Iris pigment epithelial cell (primary cell): ENCODE measurements around the gene SEMA6A.

Experiments used
- DNase-seq: peaks from one replicate; pipeline ENCODE4 v3.0.0-alpha.2; 2011; ENCODE audit warnings: low read depth

Gene SEMA6A

DNA sequence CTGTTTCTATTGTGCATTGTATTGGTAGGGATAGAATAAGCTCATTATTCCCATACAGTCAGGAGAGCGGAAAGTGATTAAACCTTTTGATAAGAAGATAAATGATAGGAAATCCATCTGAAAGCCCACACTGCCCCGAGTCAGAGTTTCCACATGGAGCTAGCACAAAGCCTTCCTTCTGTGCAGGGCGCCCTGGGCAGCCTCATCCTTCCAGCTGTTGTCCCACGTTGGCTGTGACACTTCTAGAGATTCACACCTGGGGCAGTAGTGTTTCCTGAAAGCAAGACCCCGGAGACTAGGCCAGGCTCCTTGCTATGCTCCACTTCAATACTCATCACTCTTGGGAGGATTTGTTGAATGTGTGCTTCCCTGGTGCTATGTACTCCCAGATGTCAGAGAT lies 172.4 kb downstream of the SEMA6A start:
- no peak for DNase-seq

DNA sequence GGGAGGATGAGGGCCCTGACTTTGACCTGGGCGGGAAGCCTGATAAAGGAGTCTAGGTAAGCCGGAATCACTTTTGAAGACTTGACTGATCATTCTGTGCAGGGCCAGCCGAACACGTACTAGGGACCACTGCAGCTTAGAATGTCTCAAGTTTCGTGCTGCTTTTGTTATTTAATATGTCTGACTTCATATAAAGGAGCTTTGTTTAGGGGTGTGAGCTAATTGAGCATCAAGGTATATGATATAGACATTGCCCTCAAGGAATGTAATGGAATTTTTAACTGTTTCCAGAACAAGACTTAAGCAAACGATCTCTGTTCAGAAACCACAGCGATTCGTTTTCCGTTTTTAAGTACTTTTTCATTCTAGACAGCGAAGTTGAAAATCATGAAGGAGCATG lies 173.0 kb downstream of the SEMA6A start:
- no peak for DNase-seq

DNA sequence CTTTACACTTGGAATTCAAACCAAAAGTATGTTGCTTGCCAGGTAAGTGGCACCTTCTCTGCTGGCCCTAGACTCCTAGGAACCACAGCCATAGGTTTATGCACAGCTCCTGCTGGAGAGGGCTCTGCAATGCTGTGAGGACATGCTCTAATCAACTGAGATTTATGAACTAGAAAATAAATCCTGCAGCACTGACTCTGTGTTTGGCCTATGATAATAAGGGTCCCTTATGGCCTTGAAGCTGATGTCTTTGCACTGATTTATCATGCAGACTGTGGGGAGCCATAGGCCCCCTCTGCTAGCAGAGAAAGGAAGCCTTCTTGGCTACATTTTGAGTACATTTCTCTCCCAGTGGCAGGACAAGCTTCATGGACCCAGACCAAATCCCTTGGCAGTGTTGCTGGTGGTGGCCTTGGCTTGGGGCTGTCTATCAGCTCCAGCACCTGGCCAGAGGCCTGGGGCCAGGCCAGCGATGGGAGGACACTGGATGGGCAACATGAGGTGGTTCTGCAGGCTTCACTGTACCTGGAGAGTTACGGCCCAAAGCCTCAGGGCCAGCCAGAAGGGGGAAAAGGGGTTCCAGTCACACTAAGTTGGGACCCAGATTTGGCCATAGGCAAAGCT lies 178.0 kb downstream of the SEMA6A start:
- DNase-seq = no peak

DNA sequence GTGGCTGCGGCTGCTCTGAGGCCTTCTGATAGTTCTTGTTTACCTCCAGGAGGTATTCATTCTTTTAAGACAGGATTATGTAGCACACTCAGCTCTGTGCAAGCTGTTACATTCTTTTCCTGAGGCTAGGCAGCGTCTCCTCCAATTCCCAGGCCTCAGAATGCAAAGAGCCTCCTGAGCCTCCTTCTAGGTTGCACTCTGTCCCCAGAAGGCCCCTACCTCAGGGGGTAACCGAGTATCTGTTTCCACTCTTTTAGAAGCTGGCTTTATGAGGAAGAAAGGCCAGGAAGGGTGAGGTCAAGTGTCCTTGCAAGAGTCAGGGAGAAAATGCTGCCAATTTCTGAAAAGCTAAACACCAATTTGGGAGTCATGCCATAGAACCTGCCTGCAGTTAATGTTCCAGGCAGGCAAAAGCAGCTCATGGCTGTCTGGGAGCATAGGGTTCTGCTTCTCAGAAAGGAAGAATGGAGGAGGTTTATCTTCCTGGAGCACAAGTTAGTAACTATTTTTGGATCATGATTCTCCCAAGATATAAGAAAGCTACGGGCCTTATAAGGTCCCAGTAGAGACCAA lies 178.9 kb downstream of the SEMA6A start:
- DNase-seq = no peak

DNA sequence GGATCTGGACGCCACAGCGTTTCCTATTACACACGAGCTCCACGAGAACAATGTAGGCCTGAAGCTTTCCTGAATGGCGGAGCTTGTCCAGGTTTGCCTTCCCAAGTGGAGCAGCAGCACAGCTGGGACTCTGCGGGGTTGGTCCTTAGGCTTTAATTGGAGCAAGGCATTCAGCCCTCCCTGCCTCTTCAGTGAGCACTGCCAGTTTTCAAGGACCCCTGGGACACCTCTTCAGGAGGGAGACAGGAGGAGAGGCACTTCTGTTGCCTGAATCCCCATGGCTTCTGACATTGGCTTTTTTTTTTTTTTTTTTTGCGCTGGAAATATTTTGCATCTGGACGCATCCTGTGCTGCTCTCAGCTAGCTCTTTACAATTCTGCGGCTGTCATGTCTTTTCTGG lies 179.4 kb downstream of the SEMA6A start:
- DNase-seq = no peak

DNA sequence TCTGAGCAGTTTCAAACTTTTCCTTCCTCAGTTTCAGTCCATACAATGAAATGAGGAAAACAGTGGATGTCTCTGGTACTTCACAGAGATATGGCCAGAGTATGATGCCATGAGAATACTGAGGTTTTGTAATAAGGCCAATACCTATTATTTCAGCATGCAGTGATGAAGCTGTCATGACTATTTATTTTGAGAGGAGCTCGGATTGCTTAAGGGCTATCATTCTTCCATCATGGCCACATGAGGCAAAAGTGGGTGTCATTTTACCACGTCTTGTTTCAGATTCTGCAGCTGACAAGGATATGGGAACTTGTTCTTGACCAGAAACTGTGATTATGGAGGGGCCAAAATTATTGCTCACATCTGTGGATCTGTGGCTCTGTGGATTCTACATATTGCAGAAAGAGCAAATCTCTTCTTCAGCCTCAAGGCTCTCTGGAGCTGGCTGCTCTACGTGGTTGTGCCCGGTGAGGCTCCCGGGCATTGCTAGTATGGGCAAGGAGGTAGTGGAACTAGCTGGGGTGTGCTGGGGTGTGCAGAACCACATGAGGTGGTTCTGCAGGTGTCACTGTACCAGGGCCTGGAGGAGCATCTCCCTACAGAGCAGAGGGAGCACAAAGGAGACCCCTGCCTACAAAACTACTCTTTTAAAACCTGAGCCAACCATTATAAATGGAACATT lies 180.3 kb downstream of the SEMA6A start:
- DNase-seq = no peak
